ENCODE measurements around the gene FBXO45. TPM values are rescaled to one million over a fixed set of nuclear protein-coding genes. Genes with fewer than 3 reads are reported as not detected.

FBXO45 gene
- total and polyA plus RNA-seq, 4 donors: 3.7 to 10.2 (median 5.9) TPM

GRCh38 chr3:196602673-196603072 lies 34.2 kb downstream of the FBXO45 start:
- Histone ChIP-seq H3K36me3 (ENCODE audit: control insufficient read depth in 4 of 4, insufficient read depth in 4 of 4, low read length in 4 of 4) (no peaks in the 10 kb centered on the region), H3K4me3 (no peak overlapping the region), H3K4me1 (ENCODE audit: control insufficient read depth in 5 of 5, insufficient read depth in 5 of 5, low read length in 5 of 5) (no peaks in the 10 kb centered on the region), H3K9ac (ENCODE audit: insufficient read depth in 1 of 2, low read length in 2 of 2) (no peak overlapping the region), H3K27ac (ENCODE audit: low read depth in 1 of 2, low read length in 1 of 2) (no peak overlapping the region), H3K27me3 (ENCODE audit: control insufficient read depth in 3 of 3, insufficient read depth in 3 of 3, low read length in 2 of 3) (no peaks in the 10 kb centered on the region), H3K9me3 (ENCODE audit: control insufficient read depth in 4 of 4, insufficient read depth in 3 of 4, low read length in 3 of 4) (peaks cover 0 to 2% (median 0%) of the 10 kb centered on the region in 4 donors)
- 95 to 97% methylated on average over 6 of the region's 6 CpGs for WGBS, 2 donors
- no peak for ATAC-seq (ENCODE audit: insufficient read depth, low FRiP score)
- DNase-seq: no peak
- no peak for TF ChIP-seq CTCF (IDR thresholded peaks at IDR 0.05; ENCODE audit: control extremely low read depth, extremely low read depth)

DNA sequence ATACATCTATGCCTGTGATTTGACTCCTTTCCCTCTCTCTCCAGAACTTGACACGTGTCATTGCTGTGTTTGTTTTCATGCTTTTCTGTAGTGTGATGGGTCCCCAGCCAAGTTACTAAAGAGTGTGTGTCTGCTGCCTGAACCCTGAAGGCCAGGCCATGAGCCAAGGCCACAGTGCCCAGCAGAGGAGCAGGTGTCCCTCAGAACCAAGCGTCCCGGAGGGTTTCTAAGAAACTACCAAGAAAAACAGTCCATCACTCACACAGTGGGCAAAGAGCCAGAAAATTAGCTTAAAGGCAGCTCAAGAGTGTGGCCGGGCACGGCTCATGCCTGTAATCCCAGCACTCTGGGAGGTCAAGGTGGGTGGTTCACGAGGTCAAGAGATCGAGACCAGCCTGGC lies 35.2 kb downstream of the FBXO45 start:
- no peak overlapping the region for H3K9ac ChIP-seq (ENCODE audit: insufficient read depth in 1 of 2, low read length in 2 of 2)
- no peak for DNase-seq
- WGBS, 2 donors: 67 to 68% methylated on average over 7 of the region's 7 CpGs
- H3K36me3 ChIP-seq (ENCODE audit: control insufficient read depth in 4 of 4, insufficient read depth in 4 of 4, low read length in 4 of 4): no peaks in the 10 kb centered on the region
- TF ChIP-seq CTCF (IDR thresholded peaks at IDR 0.05; ENCODE audit: control extremely low read depth, extremely low read depth): no peak
- no peak overlapping the region for H3K27ac ChIP-seq (ENCODE audit: low read depth in 1 of 2, low read length in 1 of 2)
- no peak overlapping the region for H3K4me3 ChIP-seq
- peaks cover 0 to 2% (median 0%) of the 10 kb centered on the region in 4 donors for H3K9me3 ChIP-seq (ENCODE audit: control insufficient read depth in 4 of 4, insufficient read depth in 3 of 4, low read length in 3 of 4)
- H3K27me3 ChIP-seq (ENCODE audit: control insufficient read depth in 3 of 3, insufficient read depth in 3 of 3, low read length in 2 of 3): no peaks in the 10 kb centered on the region
- no peaks in the 10 kb centered on the region for H3K4me1 ChIP-seq (ENCODE audit: control insufficient read depth in 5 of 5, insufficient read depth in 5 of 5, low read length in 5 of 5)
- no peak for ATAC-seq (ENCODE audit: insufficient read depth, low FRiP score)

GRCh38 chr3:196604548-196604947 lies 36.1 kb downstream of the FBXO45 start:
- H3K4me3 ChIP-seq: no peak overlapping the region
- DNase-seq (no peak), ATAC-seq (ENCODE audit: insufficient read depth, low FRiP score) (no peak)
- H3K27ac ChIP-seq (ENCODE audit: low read depth in 1 of 2, low read length in 1 of 2): no peak overlapping the region
- WGBS, 2 donors: 40 to 60% methylated on average over 13 of the region's 13 CpGs
- no peaks in the 10 kb centered on the region for H3K27me3 ChIP-seq (ENCODE audit: control insufficient read depth in 3 of 3, insufficient read depth in 3 of 3, low read length in 2 of 3)
- no peaks in the 10 kb centered on the region for H3K36me3 ChIP-seq (ENCODE audit: control insufficient read depth in 4 of 4, insufficient read depth in 4 of 4, low read length in 4 of 4)
- H3K9me3 ChIP-seq (ENCODE audit: control insufficient read depth in 4 of 4, insufficient read depth in 3 of 4, low read length in 3 of 4): peaks cover 0 to 2% (median 0%) of the 10 kb centered on the region in 4 donors
- no peak for TF ChIP-seq CTCF (IDR thresholded peaks at IDR 0.05; ENCODE audit: control extremely low read depth, extremely low read depth)
- no peak overlapping the region for H3K9ac ChIP-seq (ENCODE audit: insufficient read depth in 1 of 2, low read length in 2 of 2)
- no peaks in the 10 kb centered on the region for H3K4me1 ChIP-seq (ENCODE audit: control insufficient read depth in 5 of 5, insufficient read depth in 5 of 5, low read length in 5 of 5)

GRCh38 chr3:196608693-196609092 lies 40.2 kb downstream of the FBXO45 start:
- H3K27me3 ChIP-seq (ENCODE audit: control insufficient read depth in 3 of 3, insufficient read depth in 3 of 3, low read length in 2 of 3): no peaks in the 10 kb centered on the region
- H3K27ac ChIP-seq (ENCODE audit: low read depth in 1 of 2, low read length in 1 of 2): no peak overlapping the region
- peaks cover 0 to 4% (median 0%) of the 10 kb centered on the region in 5 donors for H3K4me1 ChIP-seq (ENCODE audit: control insufficient read depth in 5 of 5, insufficient read depth in 5 of 5, low read length in 5 of 5)
- H3K9ac ChIP-seq (ENCODE audit: insufficient read depth in 1 of 2, low read length in 2 of 2): no peak overlapping the region
- peaks cover 0 to 2% (median 0%) of the 10 kb centered on the region in 4 donors for H3K9me3 ChIP-seq (ENCODE audit: control insufficient read depth in 4 of 4, insufficient read depth in 3 of 4, low read length in 3 of 4)
- ATAC-seq (ENCODE audit: insufficient read depth, low FRiP score) (no peak), DNase-seq (no peak)
- no peak for TF ChIP-seq CTCF (IDR thresholded peaks at IDR 0.05; ENCODE audit: control extremely low read depth, extremely low read depth)
- H3K36me3 ChIP-seq (ENCODE audit: control insufficient read depth in 4 of 4, insufficient read depth in 4 of 4, low read length in 4 of 4): no peaks in the 10 kb centered on the region
- no peak overlapping the region for H3K4me3 ChIP-seq
- 96 to 97% methylated on average over 2 of the region's 2 CpGs for WGBS, 2 donors

All from lung (tissue), 12 donors.